GM21717 (cell line): ENCODE results near the gene PTPN4.
"Not testable (repeated sequence)": the region's sequence is repeated elsewhere in the genome, so short reads cannot be mapped to it uniquely, and the experiment has no call there.

ENCODE experiments used
- ATAC-seq: cut with Tn5 transposase; IDR thresholded peaks from one replicate; pipeline ENCODE4 v1.9.1; 2021; ENCODE audit warnings: mild to moderate bottlenecking, moderate library complexity; ENCODE audit not compliant: unreplicated experiment

Gene PTPN4

GRCh38 chr2:120013597-120014223 lies 254.0 kb downstream of the PTPN4 start:
- no peak for ATAC-seq

- no peak for ATAC-seq
Measured at GRCh38 chr2:120014226-120014980, 254.7 kb downstream of the PTPN4 start.

- ATAC-seq, result no peak
Measured at GRCh38 chr2:120016800-120017199, 257.1 kb downstream of the PTPN4 start.

GRCh38 chr2:120017201-120017600 lies 257.5 kb downstream of the PTPN4 start:
- ATAC-seq, result no peak

- ATAC-seq, result no peak
Measured at GRCh38 chr2:120018549-120018948, 258.8 kb downstream of the PTPN4 start.

GRCh38 chr2:120020554-120020953 lies 260.8 kb downstream of the PTPN4 start:
- no peak for ATAC-seq

GRCh38 chr2:120022505-120022904 lies 262.8 kb downstream of the PTPN4 start:
- ATAC-seq, result not testable (repeated sequence)

GRCh38 chr2:120026890-120027289 lies 267.2 kb downstream of the PTPN4 start:
- ATAC-seq, result no peak

GRCh38 chr2:120028795-120029194 lies 269.1 kb downstream of the PTPN4 start:
- no peak for ATAC-seq

- no peak for ATAC-seq
Measured at GRCh38 chr2:120029672-120030640, 270.2 kb downstream of the PTPN4 start.

GRCh38 chr2:120032297-120032696 lies 272.6 kb downstream of the PTPN4 start:
- no peak for ATAC-seq
